GM18505 (cell line): ENCODE measurements around the gene BCL7C.

Experiments
- ATAC-seq: cut with Tn5 transposase; IDR thresholded peaks from one replicate; pipeline ENCODE4 v1.9.1; 2021; ENCODE audit not compliant: unreplicated experiment
- POLR2A ChIP-seq: IDR thresholded peaks from 4 replicates; pipeline ENCODE4 v1.6.1; 2011; ENCODE audit warnings: borderline replicate concordance; ENCODE audit not compliant: insufficient read depth, insufficient read length; ENCODE audit errors: extremely low read depth

BCL7C gene

GRCh38 chr16:30844671-30845449, 49.0 kb downstream of the BCL7C start:
- peak; percentile 46 for TF ChIP-seq POLR2A
- no peak for ATAC-seq

- ATAC-seq, result no peak
- TF ChIP-seq POLR2A, result no peak
Measured at GRCh38 chr16:30844346-30844670, 49.6 kb downstream of the BCL7C start.

GRCh38 chr16:30843501-30843900, 50.4 kb downstream of the BCL7C start:
- no peak for ATAC-seq
- TF ChIP-seq POLR2A, result no peak

- ATAC-seq, result no peak
- no peak for TF ChIP-seq POLR2A
Measured at GRCh38 chr16:30842971-30843370, 50.9 kb downstream of the BCL7C start.

- ATAC-seq, result no peak
- no peak for TF ChIP-seq POLR2A
Measured at GRCh38 chr16:30841332-30841731, 52.5 kb downstream of the BCL7C start.

GRCh38 chr16:30840611-30841010, 53.3 kb downstream of the BCL7C start:
- ATAC-seq, result no peak
- TF ChIP-seq POLR2A, result no peak

- TF ChIP-seq POLR2A, result no peak
- ATAC-seq, result no peak
Measured at GRCh38 chr16:30839523-30840227, 54.2 kb downstream of the BCL7C start.

- no peak for ATAC-seq
- no peak for TF ChIP-seq POLR2A
Measured at GRCh38 chr16:30838876-30839471, 54.9 kb downstream of the BCL7C start.

- no peak for TF ChIP-seq POLR2A
- no peak for ATAC-seq
Measured at GRCh38 chr16:30837904-30838303, 56.0 kb downstream of the BCL7C start.
